IPS DF 6.9 (cell line): ENCODE results near the gene LRIF1.

ENCODE experiments used
- DNase-seq: peaks from one replicate; pipeline ENCODE4 v3.0.0-alpha.2; 2013; ENCODE audit warnings: low read depth, low spot score
- H3K27ac ChIP-seq: one replicate; pipeline ENCODE4 v1.5.1; 2013; ENCODE audit warnings: low read length, control low read depth
- H3K27me3 ChIP-seq: 2 replicates; pipeline ENCODE4 v1.6.1; 2013; ENCODE audit warnings: mild to moderate bottlenecking, low read length; ENCODE audit not compliant: control insufficient read depth, insufficient read depth
- H3K36me3 ChIP-seq: 2 replicates; pipeline ENCODE4 v1.6.1; 2013; ENCODE audit warnings: low read length; ENCODE audit not compliant: control insufficient read depth, insufficient read depth
- H3K4me1 ChIP-seq: 2 replicates; pipeline ENCODE4 v1.6.1; 2013; ENCODE audit warnings: low read length; ENCODE audit not compliant: control insufficient read depth, insufficient read depth
- H3K4me3 ChIP-seq: 2 replicates; pipeline ENCODE4 v1.5.1; 2013; ENCODE audit warnings: mild to moderate bottlenecking, low read length
- H3K9me3 ChIP-seq: 2 replicates; pipeline ENCODE4 v1.6.1; 2013; ENCODE audit warnings: low read length, inconsistent platforms; ENCODE audit not compliant: control insufficient read depth, insufficient read depth
- WGBS: extraction: QIAGEN DNeasy Blood & Tissue Kit; methylation state at CpG from one replicate; pipeline ENCODE4 v1.1.7; 2013; ENCODE audit warnings: mixed read lengths, missing lambda C conversion rate; ENCODE audit not compliant: insufficient read length, insufficient coverage; 5-methylcytosine and 5-hydroxymethylcytosine counted together

Gene LRIF1

DNA sequence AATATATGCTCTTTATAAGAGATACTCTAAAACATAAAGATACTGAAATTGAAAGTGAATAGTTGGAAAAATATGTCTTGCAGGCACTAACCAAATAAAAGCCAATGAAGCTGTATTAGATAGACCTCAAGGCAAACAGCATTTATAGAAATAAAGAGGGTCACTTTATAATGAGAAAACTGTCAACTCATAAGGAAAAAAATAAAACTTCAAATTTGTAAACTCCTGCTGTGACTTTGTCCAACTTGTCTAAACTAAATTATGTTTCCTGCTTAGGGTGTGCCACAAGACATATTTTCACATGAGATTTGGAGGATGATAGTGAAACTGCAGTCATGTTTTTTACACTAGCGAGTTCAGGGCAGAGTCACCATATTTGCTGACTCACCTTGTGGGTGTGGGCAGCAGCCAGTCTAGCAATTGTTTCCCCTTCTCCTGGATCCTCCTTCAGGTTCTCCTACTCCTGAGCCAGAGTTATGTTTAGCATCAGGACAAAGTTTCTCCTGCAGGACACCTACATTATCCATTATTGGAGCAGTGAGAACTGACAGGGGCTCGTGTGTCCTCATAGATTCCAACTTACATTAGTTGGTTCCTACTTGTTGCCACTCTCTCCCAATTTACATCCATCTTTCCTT is 46.9 kb downstream of the LRIF1 start:
- H3K4me1 ChIP-seq, result peaks cover 2% of the 10 kb centered on the region; the same call in 1 of the 2 replicates
- no peak overlapping the region for H3K27ac ChIP-seq
- H3K9me3 ChIP-seq, result no peaks in the 10 kb centered on the region
- WGBS, result no CpG with 5 or more reads among the region's 2 CpGs
- no peak overlapping the region for H3K4me3 ChIP-seq
- DNase-seq, result no peak
- H3K36me3 ChIP-seq, result no peaks in the 10 kb centered on the region
- H3K27me3 ChIP-seq, result no peaks in the 10 kb centered on the region

- no peaks in the 10 kb centered on the region for H3K27me3 ChIP-seq
- no peaks in the 10 kb centered on the region for H3K9me3 ChIP-seq
- no peak for DNase-seq
- H3K4me1 ChIP-seq, result peaks cover 2% of the 10 kb centered on the region; the same call in 1 of the 2 replicates
- H3K36me3 ChIP-seq, result no peaks in the 10 kb centered on the region
- no CpG with 5 or more reads among the region's 2 CpGs for WGBS
- no peak overlapping the region for H3K27ac ChIP-seq
- H3K4me3 ChIP-seq, result no peak overlapping the region
These were observed 47.5 kb downstream of the LRIF1 start for GRCh38 chr1:110916274-110916668.

GRCh38 chr1:110915804-110916203 is 47.9 kb downstream of the LRIF1 start:
- Histone ChIP-seq H3K27ac (no peak overlapping the region), H3K36me3 (no peaks in the 10 kb centered on the region), H3K27me3 (no peaks in the 10 kb centered on the region), H3K4me1 (peaks cover 2% of the 10 kb centered on the region; the same call in 1 of the 2 replicates), H3K9me3 (no peaks in the 10 kb centered on the region), H3K4me3 (no peak overlapping the region)
- no CpG with 5 or more reads among the region's 2 CpGs for WGBS
- no peak for DNase-seq

- Histone ChIP-seq H3K36me3 (no peaks in the 10 kb centered on the region), H3K27ac (no peak overlapping the region), H3K4me3 (no peak overlapping the region), H3K4me1 (peaks cover 2% of the 10 kb centered on the region; the same call in 1 of the 2 replicates), H3K9me3 (no peaks in the 10 kb centered on the region), H3K27me3 (no peaks in the 10 kb centered on the region)
- DNase-seq, result no peak
- WGBS, result no CpG with 5 or more reads among the region's 3 CpGs
These were observed 49.0 kb downstream of the LRIF1 start for GRCh38 chr1:110914676-110915075.

- Histone ChIP-seq H3K9me3 (no peaks in the 10 kb centered on the region), H3K36me3 (no peaks in the 10 kb centered on the region), H3K27ac (no peak overlapping the region), H3K4me1 (peaks cover 2% of the 10 kb centered on the region; the same call in 1 of the 2 replicates), H3K4me3 (no peak overlapping the region), H3K27me3 (no peaks in the 10 kb centered on the region)
- DNase-seq, result no peak
These were observed 50.9 kb downstream of the LRIF1 start for GRCh38 chr1:110912784-110913183.

GRCh38 chr1:110903853-110904500 is 59.7 kb downstream of the LRIF1 start:
- WGBS, result no CpG with 5 or more reads among the region's 3 CpGs

DNA sequence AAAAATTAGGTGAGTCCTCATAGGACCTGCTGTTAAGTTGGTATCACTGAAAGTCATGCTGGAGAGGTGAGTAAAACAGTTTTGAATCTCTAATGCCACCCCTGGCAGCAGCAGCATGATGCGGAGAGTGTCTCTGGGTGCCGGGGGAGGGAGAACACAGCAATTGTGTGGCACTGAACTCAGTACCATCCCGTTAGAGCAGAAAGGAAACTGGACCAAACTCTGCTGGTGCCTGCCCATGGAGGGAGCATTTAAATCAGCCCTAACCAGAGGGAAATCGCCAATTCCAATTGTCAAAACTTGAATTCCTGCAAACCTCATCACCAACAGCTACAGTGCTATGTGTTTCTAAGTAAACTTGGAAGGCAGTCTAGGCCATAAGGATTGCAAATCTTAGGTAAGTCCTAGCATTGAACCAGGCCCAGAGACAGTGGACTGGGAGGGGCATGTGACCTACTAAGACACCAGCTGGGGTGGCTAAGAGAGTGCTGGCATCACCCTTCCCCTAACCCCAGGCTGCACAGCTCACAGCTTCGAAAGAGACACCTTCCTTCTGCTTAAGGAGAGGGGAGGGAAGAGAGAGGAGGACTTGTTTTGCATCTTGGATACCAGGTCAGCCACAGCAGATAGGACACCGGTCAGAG is 60.8 kb downstream of the LRIF1 start:
- Histone ChIP-seq H3K36me3 (no peaks in the 10 kb centered on the region), H3K4me1 (no peaks in the 10 kb centered on the region), H3K4me3 (no peak overlapping the region), H3K27me3 (no peaks in the 10 kb centered on the region), H3K27ac (no peak overlapping the region), H3K9me3 (no peaks in the 10 kb centered on the region)
- no CpG with 5 or more reads among the region's 6 CpGs for WGBS
- no peak for DNase-seq

More at GRCh38 chr1:110903853-110904500, 59.7 kb downstream of the LRIF1 start:
- no peaks in the 10 kb centered on the region for H3K27me3 ChIP-seq
- DNase-seq, result no peak
- H3K36me3 ChIP-seq, result no peaks in the 10 kb centered on the region
- H3K4me3 ChIP-seq, result no peak overlapping the region
- no peaks in the 10 kb centered on the region for H3K4me1 ChIP-seq
- no peaks in the 10 kb centered on the region for H3K9me3 ChIP-seq
- H3K27ac ChIP-seq, result no peak overlapping the region

DNA sequence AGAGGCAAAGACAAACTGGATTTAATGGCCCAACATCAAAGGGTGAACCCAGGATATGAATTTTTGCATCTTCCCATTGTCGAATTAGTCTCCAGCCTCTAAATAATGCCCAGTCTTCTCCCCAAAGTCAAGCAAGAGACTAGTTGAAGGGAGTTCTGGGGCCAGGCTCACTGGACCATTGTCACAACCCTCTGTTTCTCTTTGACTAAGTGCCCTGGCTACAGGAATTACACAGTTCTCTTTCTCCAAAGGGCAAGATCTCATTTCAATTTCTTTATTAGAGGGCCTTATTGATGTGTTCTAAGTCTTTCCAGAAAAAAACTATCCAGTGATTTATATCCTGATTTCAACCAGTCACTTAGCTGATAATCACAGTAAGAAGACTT is 64.3 kb downstream of the LRIF1 start:
- no CpG with 5 or more reads among the region's 1 CpG for WGBS
- no peak overlapping the region for H3K4me3 ChIP-seq
- H3K27ac ChIP-seq, result no peak overlapping the region
- H3K36me3 ChIP-seq, result no peaks in the 10 kb centered on the region
- H3K9me3 ChIP-seq, result no peaks in the 10 kb centered on the region
- no peak for DNase-seq
- H3K27me3 ChIP-seq, result no peaks in the 10 kb centered on the region
- no peaks in the 10 kb centered on the region for H3K4me1 ChIP-seq

DNA sequence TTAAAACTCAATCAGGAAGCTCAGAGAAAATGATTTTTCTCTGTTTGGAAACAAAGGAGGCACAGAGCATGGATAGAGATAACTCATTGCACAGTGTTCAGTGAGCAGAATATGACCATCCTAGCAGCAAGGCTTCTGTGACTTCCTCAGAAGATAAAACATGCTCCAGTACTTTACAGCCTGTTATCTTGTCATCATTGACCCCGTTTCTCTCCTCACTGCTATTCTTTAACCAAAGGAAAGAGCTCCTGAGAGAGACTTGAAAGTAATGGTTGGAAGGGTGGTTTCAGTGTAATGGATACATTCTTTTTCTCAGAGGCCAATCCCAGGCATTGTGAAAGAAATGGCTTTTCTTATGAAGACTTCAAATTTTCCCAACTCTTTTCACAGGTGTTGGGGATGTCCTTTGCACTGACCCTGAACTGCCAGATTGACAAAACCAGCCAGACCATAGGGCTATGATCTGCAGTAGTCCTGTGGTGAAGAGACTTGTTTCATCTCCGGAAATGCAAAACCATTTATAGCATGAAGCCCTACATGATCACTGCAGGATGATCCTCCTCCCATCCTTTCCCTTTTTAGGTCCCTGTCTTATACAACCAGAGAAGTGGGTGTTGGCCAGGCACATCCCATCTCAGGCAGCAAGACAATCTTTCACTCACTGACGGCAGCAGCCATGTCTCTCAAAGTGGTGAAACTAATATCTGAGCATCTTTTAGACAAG is 64.8 kb downstream of the LRIF1 start:
- no peak for DNase-seq
- H3K36me3 ChIP-seq, result no peaks in the 10 kb centered on the region

DNA sequence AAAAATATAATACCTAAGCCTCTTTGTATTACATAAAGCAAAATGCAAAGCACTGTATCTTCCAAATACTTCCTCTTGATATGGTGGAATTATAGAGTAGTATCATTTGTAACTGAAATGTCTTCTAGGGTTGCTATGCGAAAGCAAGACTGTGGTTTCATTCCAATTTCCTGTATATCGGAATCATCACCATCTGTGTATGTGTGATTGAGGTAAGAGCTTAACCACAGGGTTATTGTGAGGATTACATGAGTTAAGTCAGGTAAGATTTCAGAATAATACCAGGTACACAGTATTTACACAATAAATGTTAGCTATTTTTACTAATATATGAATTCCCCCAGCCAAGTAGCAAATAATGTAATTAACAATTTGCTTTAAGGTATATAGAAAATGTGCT is 66.0 kb downstream of the LRIF1 start:
- H3K27me3 ChIP-seq, result no peaks in the 10 kb centered on the region

More for the DNA sequence above, 64.8 kb downstream of the LRIF1 start:
- Histone ChIP-seq H3K9me3 (no peaks in the 10 kb centered on the region), H3K4me1 (no peaks in the 10 kb centered on the region), H3K4me3 (no peak overlapping the region), H3K27ac (no peak overlapping the region), H3K27me3 (no peaks in the 10 kb centered on the region)
- no CpG with 5 or more reads among the region's 3 CpGs for WGBS

More for the DNA sequence above, 66.0 kb downstream of the LRIF1 start:
- no peak for DNase-seq
- no peak overlapping the region for H3K27ac ChIP-seq
- H3K4me1 ChIP-seq, result no peaks in the 10 kb centered on the region; the same call in 1 of the 2 replicates
- no CpG with 5 or more reads among the region's 2 CpGs for WGBS
- H3K4me3 ChIP-seq, result no peak overlapping the region
- H3K36me3 ChIP-seq, result no peaks in the 10 kb centered on the region
- no peaks in the 10 kb centered on the region for H3K9me3 ChIP-seq
